ENCODE results near the gene GARRE1. TPM values are rescaled to one million over a fixed set of nuclear protein-coding genes. Genes with fewer than 3 reads are reported as not detected.
"Not testable (repeated sequence)": the region's sequence is repeated elsewhere in the genome, so short reads cannot be mapped to it uniquely, and the experiment has no call there.

GARRE1 gene
- total RNA-seq, 1 donor from 2014 or later = 33.5 TPM

- H3K27me3 Mint-ChIP-seq (ENCODE audit: unreplicated experiment) = no peaks in the 10 kb centered on the region
- no peak overlapping the region for H3K4me3 Mint-ChIP-seq (ENCODE audit: unreplicated experiment)
- H3K4me1 Mint-ChIP-seq (ENCODE audit: unreplicated experiment) = peaks cover 39% of the 10 kb centered on the region
- no peaks in the 10 kb centered on the region for H3K9me3 Mint-ChIP-seq (ENCODE audit: unreplicated experiment)
- peaks cover 4% of the 10 kb centered on the region for H3K36me3 Mint-ChIP-seq (ENCODE audit: unreplicated experiment)
- TF ChIP-seq CTCF (IDR thresholded peaks at IDR 0.05) = no peak
- H3K27ac Mint-ChIP-seq (ENCODE audit: unreplicated experiment) = peak overlapping the region; percentile 6
- DNase-seq (ENCODE audit: extremely low spot score, unreplicated experiment) = no peak
These were observed 18.0 kb upstream of the GARRE1 start for GRCh38 chr19:34236035-34236987.

- Mint-ChIP-seq H3K4me1 (ENCODE audit: unreplicated experiment) (peaks cover 35% of the 10 kb centered on the region), H3K27ac (ENCODE audit: unreplicated experiment) (no peak overlapping the region), H3K9me3 (ENCODE audit: unreplicated experiment) (no peaks in the 10 kb centered on the region), H3K27me3 (ENCODE audit: unreplicated experiment) (no peaks in the 10 kb centered on the region), H3K4me3 (ENCODE audit: unreplicated experiment) (no peak overlapping the region), H3K36me3 (ENCODE audit: unreplicated experiment) (peaks cover 4% of the 10 kb centered on the region)
- TF ChIP-seq CTCF (IDR thresholded peaks at IDR 0.05) = no peak
- no peak for DNase-seq (ENCODE audit: extremely low spot score, unreplicated experiment)
These were observed 17.1 kb upstream of the GARRE1 start for GRCh38 chr19:34237283-34237682.

GRCh38 chr19:34237939-34238338 is 16.4 kb upstream of the GARRE1 start:
- no peaks in the 10 kb centered on the region for H3K9me3 Mint-ChIP-seq (ENCODE audit: unreplicated experiment)
- H3K4me3 Mint-ChIP-seq (ENCODE audit: unreplicated experiment) = no peak overlapping the region
- no peak overlapping the region for H3K27ac Mint-ChIP-seq (ENCODE audit: unreplicated experiment)
- DNase-seq (ENCODE audit: extremely low spot score, unreplicated experiment) = no peak
- no peak for TF ChIP-seq CTCF (IDR thresholded peaks at IDR 0.05)
- peaks cover 4% of the 10 kb centered on the region for H3K36me3 Mint-ChIP-seq (ENCODE audit: unreplicated experiment)
- no peaks in the 10 kb centered on the region for H3K27me3 Mint-ChIP-seq (ENCODE audit: unreplicated experiment)
- H3K4me1 Mint-ChIP-seq (ENCODE audit: unreplicated experiment) = peaks cover 28% of the 10 kb centered on the region

GRCh38 chr19:34241513-34242337 is 12.6 kb upstream of the GARRE1 start:
- Mint-ChIP-seq H3K4me3 (ENCODE audit: unreplicated experiment) (no peak overlapping the region), H3K4me1 (ENCODE audit: unreplicated experiment) (peaks cover 30% of the 10 kb centered on the region), H3K27ac (ENCODE audit: unreplicated experiment) (no peak overlapping the region), H3K9me3 (ENCODE audit: unreplicated experiment) (no peaks in the 10 kb centered on the region), H3K27me3 (ENCODE audit: unreplicated experiment) (no peaks in the 10 kb centered on the region), H3K36me3 (ENCODE audit: unreplicated experiment) (peaks cover 6% of the 10 kb centered on the region)
- DNase-seq (ENCODE audit: extremely low spot score, unreplicated experiment) = no peak
- peak; percentile 33 for TF ChIP-seq CTCF (IDR thresholded peaks at IDR 0.05)

- H3K4me3 Mint-ChIP-seq (ENCODE audit: unreplicated experiment); H3K9me3 Mint-ChIP-seq (ENCODE audit: unreplicated experiment); DNase-seq (ENCODE audit: extremely low spot score, unreplicated experiment); H3K36me3 Mint-ChIP-seq (ENCODE audit: unreplicated experiment); H3K27me3 Mint-ChIP-seq (ENCODE audit: unreplicated experiment): not testable (repeated sequence)
- Mint-ChIP-seq H3K27ac (ENCODE audit: unreplicated experiment) (peak overlapping the region; percentile 54), H3K4me1 (ENCODE audit: unreplicated experiment) (peaks cover 34% of the 10 kb centered on the region)
These were observed 11.0 kb upstream of the GARRE1 start for GRCh38 chr19:34243138-34243875.
